CD4-positive, alpha-beta T cell (primary cell): ENCODE measurements around the gene TAF11L3. TPM values are rescaled to one million over a fixed set of nuclear protein-coding genes. Genes with fewer than 3 reads are reported as not detected.
"Not testable (repeated sequence)": the region's sequence is repeated elsewhere in the genome, so short reads cannot be mapped to it uniquely, and the experiment has no call there.

Experiments used
- ATAC-seq: fragments of 200-7000 bp; cut with Tn5 transposase; one replicate; pipeline ENCODE4 v1.10.0; 2022; ENCODE audit warnings: mild to moderate bottlenecking; ENCODE audit not compliant: poor library complexity
- CTCF ChIA-PET: fragments of 350-600 bp; sonication (Branson Sonifier 250); formaldehyde crosslinking; loops from one replicate; lab custom pipeline; 2021; ENCODE audit warnings: antibody characterized with exemption, inconsistent platforms; lab: Charles Lee
- POLR2A ChIA-PET: fragments of 350-600 bp; sonication (Branson Sonifier 250); formaldehyde crosslinking; loops from one replicate; lab custom pipeline; 2021; ENCODE audit warnings: antibody characterized with exemption, inconsistent platforms; lab: Charles Lee
- DNase-seq, 14 experiments: peaks; one replicate each; pipeline ENCODE4 v3.0.0-alpha.2; 2013 to 2020; ENCODE audit warnings: mixed read lengths in 2 of 14
- H3K27ac ChIP-seq, 2 donors: one replicate each; pipeline versions ENCODE4 v1.5.1 to v1.7.0; 2013; ENCODE audit warnings: low read length in 2 of 2, low read depth in 1 of 2, mild to moderate bottlenecking in 1 of 2
- H3K27me3 ChIP-seq, 2 experiments: 1 replicate in 1 of 2; 2 replicates in 1 of 2; pipeline versions ENCODE4 v1.6.1 to v1.7.0; 2013; ENCODE audit warnings: low read length in 2 of 2, control low read depth in 1 of 2, mild to moderate bottlenecking in 1 of 2, moderate library complexity in 1 of 2; ENCODE audit not compliant: insufficient read depth in 2 of 2, control insufficient read depth in 1 of 2
- H3K36me3 ChIP-seq: one replicate; pipeline ENCODE4 v1.6.1; 2013; ENCODE audit warnings: low read length, control low read depth; ENCODE audit not compliant: insufficient read depth
- H3K4me1 ChIP-seq: one replicate; pipeline ENCODE4 v1.6.1; 2013; ENCODE audit warnings: low read length, control low read depth; ENCODE audit not compliant: insufficient read depth
- H3K4me3 ChIP-seq: one replicate; pipeline ENCODE4 v1.5.1; 2013; ENCODE audit warnings: mild to moderate bottlenecking, low read length, moderate library complexity
- H3K9me3 ChIP-seq, 2 experiments: 1 replicate in 1 of 2; 2 replicates in 1 of 2; pipeline versions ENCODE4 v1.6.1 to v1.7.0; 2013; ENCODE audit warnings: low read length in 2 of 2, mild to moderate bottlenecking in 2 of 2, control low read depth in 1 of 2, moderate library complexity in 1 of 2; ENCODE audit not compliant: control insufficient read depth in 1 of 2, insufficient read depth in 1 of 2
- H3K27ac Mint-ChIP-seq: one replicate; pipeline ENCODE4 v1.8.0; 2020; ENCODE audit warnings: mixed read lengths
- H3K27me3 Mint-ChIP-seq: one replicate; pipeline ENCODE4 v1.8.0; 2021; ENCODE audit warnings: mixed read lengths
- H3K36me3 Mint-ChIP-seq: one replicate; pipeline ENCODE4 v1.8.0; 2021; ENCODE audit warnings: low read depth, mixed read lengths
- H3K4me1 Mint-ChIP-seq: one replicate; pipeline ENCODE4 v1.8.0; 2021; ENCODE audit warnings: low read depth, mixed read lengths
- H3K4me3 Mint-ChIP-seq: one replicate; pipeline ENCODE4 v1.8.0; 2020; ENCODE audit warnings: mild to moderate bottlenecking, mixed read lengths
- H3K9me3 Mint-ChIP-seq: one replicate; pipeline ENCODE4 v1.8.0; 2020; ENCODE audit warnings: mixed read lengths
- CTCF ChIP-seq: fragments of 200-600 bp; IDR thresholded peaks from one replicate; pipeline ENCODE4 v1.8.0; 2022; ENCODE audit warnings: antibody characterized with exemption, mild to moderate bottlenecking
- intact Hi-C, 2 experiments: fragments of 100-400 bp; cut with DNase I in 1 of 2; cut with micrococcal nuclease in 1 of 2; formaldehyde crosslinking; loops; one replicate each; pipeline versions ENCODE4 v1.15.1 to v1.9.0; 2023 to 2025; cut with DNase I, micrococcal nuclease
- total RNA-seq, 174 experiments: library from RNA in 2 of 174; stranded (reverse) in 2 of 174; gene quantifications; one replicate each; pipeline ENCODE4 v1.2.3 and lab custom pipeline; 2021 to 2026

Gene TAF11L3
- total RNA-seq, 2 experiments from 2014 or later: not detected

GRCh38 chr5:17477573-17478265, 40.4 kb upstream of the TAF11L3 start:
- DNase-seq (no peak), ATAC-seq (no peak)
- no peaks in the 10 kb centered on the region for H3K4me1 ChIP-seq
- H3K9me3 Mint-ChIP-seq: no peaks in the 10 kb centered on the region
- POLR2A ChIA-PET: no interaction called here
- no peak overlapping the region for H3K4me3 Mint-ChIP-seq
- CTCF ChIA-PET: no interaction called here
- no peaks in the 10 kb centered on the region for H3K36me3 ChIP-seq
- TF ChIP-seq CTCF: no peak
- no peaks in the 10 kb centered on the region for H3K27me3 ChIP-seq
- H3K4me1 Mint-ChIP-seq: no peaks in the 10 kb centered on the region
- no peaks in the 10 kb centered on the region for H3K36me3 Mint-ChIP-seq
- H3K27ac ChIP-seq: no peak overlapping the region
- H3K4me3 ChIP-seq: no peak overlapping the region
- intact Hi-C loops: no loop called here
- no peaks in the 10 kb centered on the region for H3K9me3 ChIP-seq
- H3K27ac Mint-ChIP-seq: no peak overlapping the region
- no peaks in the 10 kb centered on the region for H3K27me3 Mint-ChIP-seq

- POLR2A ChIA-PET: no interaction called here
- Histone ChIP-seq H3K27ac (no peak overlapping the region), H3K4me3 (no peak overlapping the region), H3K36me3 (no peaks in the 10 kb centered on the region), H3K9me3 (peaks cover 0 to 5% of the 10 kb centered on the region in 2 experiments), H3K4me1 (no peaks in the 10 kb centered on the region), H3K27me3 (no peaks in the 10 kb centered on the region)
- Mint-ChIP-seq H3K4me3 (no peak overlapping the region), H3K9me3 (no peaks in the 10 kb centered on the region), H3K27me3 (no peaks in the 10 kb centered on the region), H3K36me3 (no peaks in the 10 kb centered on the region), H3K27ac (no peak overlapping the region), H3K4me1 (no peaks in the 10 kb centered on the region)
- intact Hi-C loops: no loop called here
- no peak for ATAC-seq
- CTCF ChIA-PET: no interaction called here
- TF ChIP-seq CTCF: no peak
- no peak for DNase-seq
Observed at GRCh38 chr5:17481378-17481777, 36.8 kb upstream of the TAF11L3 start.

DNA sequence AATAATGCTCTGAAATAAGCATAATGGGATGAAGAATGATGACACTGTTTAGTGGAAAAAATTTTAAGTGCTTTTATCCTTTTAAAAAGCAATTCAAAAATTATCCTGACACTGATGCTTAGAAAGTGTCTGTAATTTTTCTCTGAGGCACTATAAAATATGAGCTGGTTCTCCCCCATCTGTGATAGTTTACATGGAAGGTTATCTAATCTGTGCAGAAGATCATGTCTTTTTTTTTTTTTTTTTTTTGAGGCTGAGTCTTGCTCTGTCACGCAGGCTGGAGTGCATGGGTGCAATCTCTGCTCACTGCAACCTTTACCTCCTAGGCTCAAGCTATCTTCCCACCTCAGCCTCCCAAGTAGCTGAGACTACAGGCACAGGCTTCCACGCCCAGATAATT, 35.4 kb upstream of the TAF11L3 start:
- Histone ChIP-seq H3K4me1 (no peaks in the 10 kb centered on the region), H3K9me3 (peaks cover 0 to 5% of the 10 kb centered on the region in 2 experiments), H3K27me3 (no peaks in the 10 kb centered on the region), H3K27ac (no peak overlapping the region), H3K36me3 (no peaks in the 10 kb centered on the region), H3K4me3 (no peak overlapping the region)
- no peaks in the 10 kb centered on the region for H3K36me3 Mint-ChIP-seq
- no peaks in the 10 kb centered on the region for H3K9me3 Mint-ChIP-seq
- intact Hi-C loops: no loop called here
- ChIA-PET CTCF (no interaction called here), POLR2A (no interaction called here)
- no peak overlapping the region for H3K27ac Mint-ChIP-seq
- DNase-seq: no peak
- no peaks in the 10 kb centered on the region for H3K4me1 Mint-ChIP-seq
- no peak for ATAC-seq
- no peaks in the 10 kb centered on the region for H3K27me3 Mint-ChIP-seq
- no peak overlapping the region for H3K4me3 Mint-ChIP-seq
- no peak for TF ChIP-seq CTCF

DNA sequence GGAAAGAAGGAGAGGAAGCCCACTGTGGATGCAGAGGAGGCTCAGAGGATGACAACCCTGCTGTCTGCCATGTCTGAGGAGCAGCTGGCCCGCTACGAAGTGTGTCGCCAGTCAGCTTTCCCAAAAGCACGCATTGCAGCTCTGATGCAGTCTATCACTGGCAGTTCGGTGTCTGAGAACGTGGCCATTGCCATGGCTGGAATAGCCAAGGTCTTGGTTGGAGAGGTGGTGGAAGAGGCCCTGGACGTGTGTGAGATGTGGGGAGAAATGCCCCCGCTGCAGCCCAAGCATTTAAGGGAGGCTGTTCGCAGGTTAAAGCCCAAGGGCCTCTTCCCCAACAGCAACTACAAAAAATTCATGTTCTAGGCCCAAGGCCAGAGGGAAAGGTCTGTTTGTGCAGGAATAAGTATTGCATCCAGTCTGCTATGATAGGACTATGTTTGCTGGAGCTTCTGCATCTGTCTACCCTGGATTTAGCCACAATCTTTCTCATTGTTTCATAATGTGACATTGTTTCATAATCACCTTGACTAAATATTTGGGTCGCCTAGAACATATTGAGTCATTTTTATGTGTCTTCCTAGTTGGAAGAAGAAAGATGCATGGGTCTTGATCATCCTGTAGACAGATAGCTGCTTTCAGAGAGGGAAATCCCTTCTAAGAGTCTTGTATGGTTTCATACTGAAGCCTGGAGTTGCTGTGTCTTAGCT, 31.5 kb upstream of the TAF11L3 start:
- peaks cover 0 to 11% of the 10 kb centered on the region in 2 experiments for H3K9me3 ChIP-seq
- H3K9me3 Mint-ChIP-seq, H3K4me1 ChIP-seq, POLR2A ChIA-PET, H3K36me3 ChIP-seq, intact Hi-C loops, ATAC-seq, H3K27ac ChIP-seq, H3K27ac Mint-ChIP-seq, H3K27me3 ChIP-seq, CTCF ChIA-PET, DNase-seq, H3K27me3 Mint-ChIP-seq, H3K4me3 ChIP-seq, H3K36me3 Mint-ChIP-seq, H3K4me1 Mint-ChIP-seq, H3K4me3 Mint-ChIP-seq: not testable (repeated sequence)
